Stomach (tissue), 9 donors: Measurements from ENCODE around the gene HS2ST1. TPM values are rescaled to one million over a fixed set of nuclear protein-coding genes. Genes with fewer than 3 reads are reported as not detected.

Experiments used
- DNase-seq, 2 donors: peaks; one replicate each; pipeline versions ENCODE4 v3.0.0 to v3.0.0-alpha.2; 2013 to 2019
- H3K27ac ChIP-seq, 5 donors: fragments of 200-600 bp in 4 of 5; sonication (generic) in 4 of 5; one replicate each; pipeline ENCODE4 v1.5.1; 2013 to 2019; ENCODE audit warnings: mild to moderate bottlenecking in 1 of 5, moderate library complexity in 1 of 5
- H3K27me3 ChIP-seq, 3 donors: fragments of 200-600 bp; sonication (generic); one replicate each; pipeline ENCODE4 v1.5.1; 2017 to 2019; ENCODE audit warnings: mixed run types in 1 of 3
- H3K36me3 ChIP-seq, 4 donors: fragments of 200-600 bp; sonication (generic); 1 replicate in 3 of 4; 2 replicates in 1 of 4; pipeline ENCODE4 v1.5.1; 2016 to 2019
- H3K4me1 ChIP-seq, 4 donors: fragments of 200-600 bp; sonication (generic); one replicate each; pipeline ENCODE4 v1.5.1; 2016 to 2019
- H3K4me3 ChIP-seq, 4 donors: fragments of 200-600 bp; sonication (generic) in 3 of 4; one replicate each; pipeline ENCODE4 v1.5.1; 2016 to 2019; ENCODE audit warnings: mild to moderate bottlenecking in 1 of 4
- H3K9me3 ChIP-seq, 4 donors: fragments of 200-600 bp; sonication (generic); one replicate each; pipeline ENCODE4 v1.5.1; 2016 to 2019
- CTCF ChIP-seq, 7 experiments: fragments of 450-650 bp in 4 of 7; fragments of 200-600 bp in 3 of 7; sonication (generic) in 3 of 7; IDR thresholded peaks; one replicate each; pipeline ENCODE4 v1.5.1; 2016 to 2019; ENCODE audit warnings: antibody characterized with exemption in 7 of 7, control low read depth in 2 of 7, mild to moderate bottlenecking in 1 of 7
- EP300 ChIP-seq: sonication (generic); formaldehyde crosslinking; IDR thresholded peaks from one replicate; pipeline ENCODE4 v1.6.1; 2017; ENCODE audit warnings: antibody characterized with exemption
- POLR2A ChIP-seq, 4 donors: fragments of 450-650 bp; IDR thresholded peaks; one replicate each; pipeline ENCODE4 v1.6.1; 2016; ENCODE audit warnings: antibody characterized with exemption in 4 of 4, control low read depth in 2 of 4, mild to moderate bottlenecking in 1 of 4, moderate library complexity in 1 of 4
- POLR2AphosphoS5 ChIP-seq, 3 donors: sonication (generic); formaldehyde crosslinking; IDR thresholded peaks; one replicate each; pipeline ENCODE4 v1.6.1; 2016; ENCODE audit warnings: antibody characterized with exemption in 3 of 3
- WGBS, 5 donors: extraction: QIAGEN DNeasy Blood & Tissue Kit in 3 of 5; methylation state at CpG; one replicate each; pipeline versions ENCODE4 v1.1.5 to v1.1.7; 2013 to 2018; 5-methylcytosine and 5-hydroxymethylcytosine counted together
- intact Hi-C: fragments of 100-400 bp; cut with DNase I; formaldehyde crosslinking; loops from one replicate; pipeline ENCODE4 v1.15.1; 2023; ENCODE audit warnings: low total_unique reads
- polyA plus RNA-seq, 3 donors: library from polyadenylated mRNA; stranded (reverse); fragments of 200-250 nt; gene quantifications; one replicate each; pipeline ENCODE4 v1.2.3, GENCODE V29; 2013
- total RNA-seq, 5 donors: library from RNA; depleted of rRNA; stranded (reverse); fragments of >200 nt; gene quantifications; one replicate each; pipeline versions ENCODE4 v1.1.0 to v1.2.3, GENCODE V29; 2014 to 2016
- donor health status: healthy with polysubstance abuse.
- donor health status: Bipolar disorder and iron deficiency.
- donor health status: healthy.

Gene HS2ST1
- total and polyA plus RNA-seq, 8 donors = 1.8 to 29.0 (median 5.1) TPM

DNA sequence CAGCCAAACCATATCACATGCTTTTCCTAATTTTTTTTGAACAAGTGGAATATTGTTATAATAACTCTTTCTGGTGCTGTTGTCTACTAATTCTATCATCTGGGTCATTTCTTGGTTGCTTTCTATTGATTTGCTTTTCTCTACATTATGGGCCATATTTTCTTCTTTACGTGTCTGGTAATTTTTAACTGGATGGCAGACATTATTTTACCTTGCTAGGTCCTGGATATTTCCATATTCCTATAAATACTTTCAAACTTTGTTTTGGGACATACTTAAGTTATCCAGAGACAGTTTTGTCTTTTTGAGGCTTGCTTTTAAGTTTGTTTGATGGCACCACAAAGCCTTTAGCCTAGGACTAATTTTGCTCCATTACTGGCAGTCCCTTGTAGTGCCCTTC lies 11.3 kb downstream of the HS2ST1 start:
- H3K36me3 ChIP-seq = no peaks in the 10 kb centered on the region
- no peak overlapping the region for H3K4me3 ChIP-seq
- H3K9me3 ChIP-seq = peaks cover 0 to 19% (median 7%) of the 10 kb centered on the region in 4 donors
- no peaks in the 10 kb centered on the region for H3K27me3 ChIP-seq
- no peak for DNase-seq
- WGBS, 5 donors = 97 to 100% (median 98%) methylated on average over 1 of the region's 1 CpG
- no peak overlapping the region for H3K27ac ChIP-seq
- no peak for TF ChIP-seq POLR2A (IDR thresholded peaks at IDR 0.05)
- no peak for TF ChIP-seq EP300
- no peak for TF ChIP-seq POLR2AphosphoS5 (IDR thresholded peaks at IDR 0.05)
- intact Hi-C loops = no loop called here
- peaks cover 0 to 14% (median 0%) of the 10 kb centered on the region in 4 donors for H3K4me1 ChIP-seq

DNA sequence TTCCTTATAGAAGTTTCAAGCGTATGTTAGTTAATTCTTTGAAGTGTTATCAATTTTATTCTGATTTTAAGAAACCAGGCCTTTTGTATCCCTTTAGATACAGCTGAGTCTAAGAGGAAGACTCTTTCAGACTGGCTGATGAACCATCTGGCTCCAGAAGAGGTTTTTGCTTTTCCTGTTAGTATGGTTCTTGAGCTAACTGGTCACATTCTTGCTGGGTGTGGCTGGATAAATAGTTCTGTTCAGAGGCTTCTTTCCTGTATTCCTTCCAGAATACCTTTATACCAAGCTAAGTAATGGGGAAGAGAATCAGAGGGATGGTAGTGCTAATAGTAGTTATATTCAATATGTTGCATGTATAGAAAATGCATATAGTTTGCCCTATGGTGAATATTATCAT lies 12.4 kb downstream of the HS2ST1 start:
- Histone ChIP-seq H3K36me3 (no peaks in the 10 kb centered on the region), H3K9me3 (peaks cover 0 to 19% (median 7%) of the 10 kb centered on the region in 4 donors), H3K4me3 (no peak overlapping the region), H3K4me1 (peaks cover 0 to 14% (median 0%) of the 10 kb centered on the region in 4 donors), H3K27me3 (no peaks in the 10 kb centered on the region), H3K27ac (no peak overlapping the region)
- intact Hi-C loops = no loop called here
- no peak for TF ChIP-seq POLR2AphosphoS5 (IDR thresholded peaks at IDR 0.05)
- no peak for DNase-seq
- 89 to 98% (median 96%) methylated on average over 1 of the region's 1 CpG for WGBS, 5 donors

DNA sequence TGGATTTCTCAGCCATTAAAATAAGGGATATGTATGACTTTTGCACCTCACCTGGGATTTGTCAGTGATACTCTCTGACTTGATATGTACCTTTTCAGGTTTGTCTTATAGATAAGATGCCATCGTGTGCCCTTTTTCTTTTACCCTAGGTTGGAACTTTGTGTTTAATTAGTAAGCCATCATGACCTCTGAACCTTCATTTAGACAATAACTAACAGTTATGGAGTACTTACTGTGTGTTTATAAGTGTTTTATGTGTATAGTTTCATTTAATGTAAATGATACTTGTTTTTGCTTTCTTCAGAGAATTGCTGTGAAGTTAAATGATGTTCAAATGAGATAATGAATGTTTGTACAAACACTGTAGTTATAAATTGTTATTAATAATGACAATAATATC lies 14.4 kb downstream of the HS2ST1 start:
- intact Hi-C loops = no loop called here
- no peaks in the 10 kb centered on the region for H3K27me3 ChIP-seq
- no peaks in the 10 kb centered on the region for H3K36me3 ChIP-seq
- no peak overlapping the region for H3K4me3 ChIP-seq
- peaks cover 0 to 14% (median 0%) of the 10 kb centered on the region in 4 donors for H3K4me1 ChIP-seq
- WGBS, 5 donors = 35 to 47% (median 40%) methylated on average over 1 of the region's 1 CpG
- TF ChIP-seq POLR2A (IDR thresholded peaks at IDR 0.05) (no peak), POLR2AphosphoS5 (IDR thresholded peaks at IDR 0.05) (no peak), CTCF (IDR thresholded peaks at IDR 0.05) (no peak), EP300 (no peak)
- no peak overlapping the region for H3K27ac ChIP-seq
- peaks cover 0 to 7% (median 3%) of the 10 kb centered on the region in 4 donors for H3K9me3 ChIP-seq
- no peak for DNase-seq

DNA sequence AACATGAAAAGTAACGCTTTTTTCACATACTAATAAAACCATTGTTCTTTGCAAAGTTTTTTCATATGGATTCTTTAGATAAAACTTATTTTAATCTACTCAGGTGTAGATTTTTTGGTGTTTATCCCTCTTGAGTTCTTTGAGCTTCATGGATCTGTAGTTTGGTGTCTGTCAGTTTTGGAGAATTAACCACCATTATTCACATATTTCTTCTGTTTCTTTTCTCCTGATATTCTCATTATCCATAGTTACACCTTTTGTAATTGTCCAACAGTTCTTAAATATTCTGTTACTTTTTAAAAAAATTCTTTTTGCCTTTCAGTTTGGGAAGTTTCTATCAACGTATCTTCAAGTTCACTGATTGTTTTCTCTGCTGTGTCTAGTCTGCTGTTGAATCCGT lies 18.6 kb downstream of the HS2ST1 start:
- intact Hi-C loops = no loop called here
- 93 to 98% (median 95%) methylated on average over 3 of the region's 3 CpGs for WGBS, 5 donors
- no peak overlapping the region for H3K27ac ChIP-seq

GRCh38 chr1:86933562-86934377 lies 19.3 kb downstream of the HS2ST1 start:
- WGBS, 5 donors = 33 to 56% (median 36%) methylated on average over 7 of the region's 7 CpGs
- H3K9me3 ChIP-seq = no peaks in the 10 kb centered on the region
- intact Hi-C loops = no loop called here
- TF ChIP-seq POLR2AphosphoS5 (IDR thresholded peaks at IDR 0.05) (no peak), CTCF (IDR thresholded peaks at IDR 0.05) (no peak)
- peak overlapping the region in 1 of 5 donors; percentile 15 for H3K27ac ChIP-seq
- no peaks in the 10 kb centered on the region for H3K27me3 ChIP-seq
- H3K4me1 ChIP-seq = peaks cover 0 to 6% (median under 1%) of the 10 kb centered on the region in 4 donors
- DNase-seq = peak in 1 of 2 donors; percentile 48
- no peaks in the 10 kb centered on the region for H3K36me3 ChIP-seq
- H3K4me3 ChIP-seq = no peak overlapping the region

More for the DNA sequence above, 18.6 kb downstream of the HS2ST1 start:
- no peaks in the 10 kb centered on the region for H3K36me3 ChIP-seq
- H3K4me3 ChIP-seq = no peak overlapping the region
- H3K9me3 ChIP-seq = no peaks in the 10 kb centered on the region
- no peaks in the 10 kb centered on the region for H3K27me3 ChIP-seq
- TF ChIP-seq EP300 (no peak), POLR2A (IDR thresholded peaks at IDR 0.05) (no peak), POLR2AphosphoS5 (IDR thresholded peaks at IDR 0.05) (no peak), CTCF (IDR thresholded peaks at IDR 0.05) (no peak)
- H3K4me1 ChIP-seq = peaks cover 0 to 7% (median 2%) of the 10 kb centered on the region in 4 donors
- no peak for DNase-seq
